Fibroblast of peridontal ligament (primary cell): Measurements from ENCODE around the gene LRBA.
"Not testable (repeated sequence)": the region's sequence is repeated elsewhere in the genome, so short reads cannot be mapped to it uniquely, and the experiment has no call there.

Source experiments
- DNase-seq: peaks from one replicate; pipeline ENCODE4 v3.0.0-alpha.2; 2010; ENCODE audit errors: extremely low read depth

LRBA gene

DNA sequence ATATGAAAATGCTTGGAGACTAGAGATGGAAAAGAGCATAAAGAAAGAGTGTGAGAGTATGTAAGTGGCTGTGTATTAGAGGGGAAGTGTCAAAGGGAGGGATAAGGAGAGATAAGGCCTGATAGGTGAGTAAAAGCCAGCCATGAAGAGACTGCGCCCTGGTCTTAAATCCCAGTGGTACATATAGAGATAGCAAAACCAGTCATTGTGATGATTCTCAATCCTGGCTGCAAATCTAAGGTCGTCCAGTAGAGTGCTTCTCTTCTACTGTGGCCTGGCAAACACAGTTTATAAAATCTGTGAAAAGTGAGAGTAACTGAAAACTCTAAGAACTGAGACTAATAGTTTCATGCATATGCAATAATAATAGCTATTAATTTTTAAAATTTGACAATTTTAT, 346.3 kb downstream of the LRBA start:
- DNase-seq, result no peak

- DNase-seq, result no peak
These were observed 350.1 kb downstream of the LRBA start for GRCh38 chr4:150664935-150665334.

- DNase-seq, result no peak
These were observed 352.4 kb downstream of the LRBA start for GRCh38 chr4:150662686-150663085.

- DNase-seq, result not testable (repeated sequence)
These were observed 353.5 kb downstream of the LRBA start for GRCh38 chr4:150661551-150661950.

GRCh38 chr4:150658258-150658657, 356.8 kb downstream of the LRBA start:
- not testable (repeated sequence) for DNase-seq

GRCh38 chr4:150656891-150657290, 358.2 kb downstream of the LRBA start:
- DNase-seq, result no peak

DNA sequence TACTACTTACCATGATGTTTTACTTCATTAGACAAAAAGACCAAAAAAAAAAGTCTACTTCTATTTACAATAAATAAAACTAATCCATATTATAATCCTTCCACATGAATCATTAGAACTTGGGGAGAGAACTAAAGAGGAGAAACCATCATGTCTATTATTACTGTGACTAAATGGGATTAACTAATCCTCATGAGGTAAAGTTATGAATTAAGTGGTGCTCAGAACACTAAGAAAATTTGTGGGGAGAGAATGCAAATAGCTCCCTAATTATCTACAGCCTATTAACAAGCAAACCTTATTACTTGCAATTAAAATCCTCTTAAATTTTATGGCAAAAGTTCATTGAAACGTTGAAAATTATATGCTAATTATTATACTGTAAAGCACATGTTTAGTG, 364.3 kb downstream of the LRBA start:
- no peak for DNase-seq

- peak; percentile 6 for DNase-seq
These were observed 367.0 kb downstream of the LRBA start for GRCh38 chr4:150648123-150648522.

DNA sequence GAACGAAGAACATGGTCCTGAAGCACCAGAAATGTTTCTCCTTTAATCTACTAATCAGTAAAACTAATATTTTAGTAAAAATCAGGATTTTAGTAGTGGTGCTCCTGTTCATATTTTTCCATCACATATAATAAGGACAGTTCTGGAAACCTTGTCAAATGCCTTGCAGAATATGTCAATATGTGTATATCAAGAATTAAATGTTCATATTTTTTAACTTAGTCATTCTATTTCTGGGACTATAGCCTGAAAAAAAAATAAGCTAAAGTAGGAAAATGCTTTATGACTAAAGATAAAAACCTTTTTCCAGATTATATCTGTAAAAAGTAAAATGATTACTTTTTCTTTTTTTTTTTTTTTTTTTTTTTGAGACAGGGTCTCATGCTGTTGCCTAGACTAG, 368.1 kb downstream of the LRBA start:
- peak; percentile 55 for DNase-seq

DNA sequence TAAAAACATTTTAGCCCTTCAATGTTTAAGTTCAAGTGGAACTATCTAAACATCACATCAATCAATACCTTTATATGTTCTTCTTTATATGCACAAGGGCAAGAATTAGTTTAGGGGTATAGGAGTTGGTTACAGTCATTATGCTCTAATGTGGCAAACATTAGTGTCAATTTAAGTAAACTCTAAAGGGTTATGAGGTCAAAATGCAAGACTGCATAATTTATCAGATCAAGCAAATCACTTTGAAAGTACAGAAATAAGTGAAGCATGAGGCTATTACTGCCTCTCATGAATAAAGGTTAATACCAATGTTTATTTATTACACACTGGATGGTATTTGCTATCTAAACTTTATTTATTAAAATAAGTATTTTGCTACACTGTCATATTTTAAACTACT, 373.5 kb downstream of the LRBA start:
- DNase-seq, result no peak

DNA sequence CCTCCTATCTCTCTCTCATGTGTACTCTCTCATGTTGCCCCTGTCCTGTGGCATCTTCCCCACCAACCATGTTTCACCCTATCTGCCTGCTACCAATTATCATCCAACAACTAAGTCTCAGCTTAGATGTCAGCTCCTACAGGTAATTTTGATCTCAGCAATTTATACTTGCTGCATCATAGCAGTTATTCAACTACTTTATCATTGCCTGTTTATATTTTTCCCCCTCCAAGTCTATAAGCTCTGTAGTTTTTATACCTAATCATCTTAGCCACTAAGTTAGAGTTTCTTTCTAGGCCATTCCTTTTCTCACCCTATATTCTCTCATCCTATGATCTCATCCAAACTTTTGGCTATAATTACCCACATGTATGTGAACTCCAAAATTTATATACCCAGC, 382.4 kb downstream of the LRBA start:
- DNase-seq, result no peak

- no peak for DNase-seq
These were observed 387.0 kb downstream of the LRBA start for GRCh38 chr4:150628073-150628472.

- DNase-seq, result no peak
These were observed 390.1 kb downstream of the LRBA start for GRCh38 chr4:150625033-150625432.

DNA sequence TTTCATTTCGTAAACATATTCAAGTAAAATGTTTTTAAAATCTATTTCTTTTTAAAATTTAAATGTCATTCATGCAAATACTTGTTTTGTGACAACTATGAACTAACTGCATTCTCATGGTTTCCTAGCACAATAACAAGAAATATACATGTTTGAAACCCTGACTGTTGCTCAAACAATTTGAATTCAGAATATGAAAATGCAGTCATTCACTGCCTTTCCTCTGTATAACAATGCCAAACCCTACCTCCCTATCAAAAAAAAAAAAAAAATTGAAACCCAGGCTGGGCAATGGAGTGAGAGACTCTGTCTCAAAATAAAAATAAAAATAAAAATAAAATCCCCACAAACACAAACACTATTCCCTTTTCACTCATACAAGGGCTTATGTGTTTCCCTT, 391.0 kb downstream of the LRBA start:
- no peak for DNase-seq

DNA sequence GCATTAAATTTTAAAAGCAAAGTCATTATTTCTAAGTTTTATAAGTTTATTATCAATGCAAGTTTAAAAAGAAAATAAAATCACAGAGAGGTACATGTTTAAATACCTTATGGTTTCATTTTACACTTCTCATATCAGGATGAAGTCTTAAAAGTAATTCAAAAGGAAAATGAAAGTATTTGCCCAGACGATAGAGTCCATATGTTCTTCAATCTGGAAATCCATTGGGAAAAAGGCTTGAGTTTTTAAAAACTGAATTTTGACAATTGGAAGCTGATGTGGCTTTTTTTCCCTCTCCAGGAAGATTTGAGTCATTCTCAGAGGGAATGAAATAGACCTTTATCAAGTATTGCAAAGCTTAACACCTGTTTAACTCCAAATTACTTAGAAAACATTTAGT, 396.0 kb downstream of the LRBA start:
- peak; percentile 76 for DNase-seq

- DNase-seq, result no peak
These were observed 406.0 kb downstream of the LRBA start for GRCh38 chr4:150609131-150609530.

DNA sequence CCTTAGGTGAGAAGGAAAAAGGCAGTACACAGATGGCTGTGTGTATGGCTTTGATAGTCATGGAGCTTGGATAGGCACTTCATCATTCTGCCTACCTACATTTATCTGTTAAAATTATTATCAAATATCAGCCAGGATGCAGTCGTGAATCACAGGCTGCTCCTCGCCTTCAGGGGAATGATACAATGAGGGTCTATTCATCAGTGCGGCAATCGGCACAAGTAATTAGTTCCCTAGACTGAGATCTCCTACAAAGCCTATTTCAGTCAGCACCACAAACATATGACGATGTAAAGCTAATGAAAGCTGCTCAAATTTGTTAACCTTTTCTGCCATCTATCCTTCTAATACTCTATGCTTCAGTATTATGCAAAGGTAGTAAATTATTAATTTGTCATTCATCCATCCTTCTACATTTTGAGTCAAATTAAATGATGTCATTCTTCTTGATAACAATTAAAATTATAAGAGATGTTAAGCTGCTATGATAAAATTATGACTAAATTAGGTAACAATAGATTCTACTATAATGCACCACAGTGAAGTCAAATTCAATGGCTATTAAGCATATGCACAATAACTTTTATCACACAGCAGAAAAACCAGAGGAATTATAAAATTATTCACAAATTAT, 414.2 kb downstream of the LRBA start:
- DNase-seq, result no peak

DNA sequence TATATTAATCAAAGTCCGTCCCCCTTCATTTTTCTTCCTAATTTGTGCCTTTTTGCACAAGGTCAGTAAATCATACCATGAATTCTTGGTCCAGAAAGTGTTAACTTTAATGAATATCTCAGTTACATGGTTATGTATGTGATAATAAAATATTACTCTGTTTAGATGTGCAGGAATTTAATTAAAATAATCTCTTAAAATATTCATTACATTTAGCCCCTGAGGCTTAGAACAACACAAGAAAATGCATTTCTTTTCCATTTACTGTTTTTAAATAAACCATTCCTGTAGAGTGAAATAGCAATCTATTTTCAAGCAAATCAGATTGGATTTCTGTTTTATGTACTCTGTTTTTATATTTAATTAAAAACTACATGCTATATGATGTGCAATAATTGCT, 415.5 kb downstream of the LRBA start:
- DNase-seq, result no peak

GRCh38 chr4:150598909-150599308, 416.2 kb downstream of the LRBA start:
- peak; percentile 14 for DNase-seq

- peak; percentile 67 for DNase-seq
These were observed 421.1 kb downstream of the LRBA start for GRCh38 chr4:150593996-150594395.

GRCh38 chr4:150591904-150592303, 423.2 kb downstream of the LRBA start:
- DNase-seq, result no peak

DNA sequence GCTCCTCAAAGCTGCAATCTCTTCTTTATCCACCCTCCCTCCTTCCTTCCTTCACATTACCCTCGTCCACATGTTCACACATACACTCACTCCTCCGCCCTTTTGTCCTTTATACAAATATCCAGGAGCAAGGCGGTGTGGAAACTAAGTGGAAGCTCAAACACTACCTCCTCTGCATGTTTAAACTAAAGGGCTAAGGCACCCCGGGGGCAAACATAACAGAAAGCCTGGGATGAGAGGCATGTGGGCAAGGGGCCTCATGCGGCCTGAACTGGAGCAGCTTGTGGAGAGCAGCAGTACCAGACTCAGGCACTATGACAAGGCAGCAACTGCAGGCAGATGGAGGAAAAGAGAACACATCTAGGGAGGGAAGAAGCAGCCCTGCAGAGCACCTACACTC, 423.7 kb downstream of the LRBA start:
- DNase-seq, result no peak

DNA sequence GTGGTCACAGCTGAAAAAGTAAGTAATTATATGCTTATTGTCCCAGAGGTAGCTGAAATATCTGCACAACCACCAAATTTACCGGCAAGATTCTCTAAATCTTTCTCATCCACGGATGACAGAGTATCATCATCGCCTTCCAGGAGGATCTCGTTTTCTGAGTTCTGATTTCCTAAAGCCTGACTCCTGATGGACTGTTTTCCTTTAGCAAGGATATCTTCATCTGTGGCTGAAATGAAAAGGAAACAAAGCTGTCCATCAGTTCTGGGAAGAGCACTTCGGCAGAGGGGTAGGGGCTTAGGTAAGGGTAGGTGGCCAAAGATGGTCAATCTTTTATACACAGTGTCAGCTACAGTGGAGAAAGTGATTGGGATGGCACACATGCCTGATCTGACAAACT, 424.5 kb downstream of the LRBA start:
- no peak for DNase-seq

- DNase-seq, result no peak
These were observed 425.9 kb downstream of the LRBA start for GRCh38 chr4:150589157-150589556.
